Measurements from ENCODE around the gene TTC28. TPM values are rescaled to one million over a fixed set of nuclear protein-coding genes. Genes with fewer than 3 reads are reported as not detected.

Gene TTC28
- total and polyA plus RNA-seq, 2 donors (not counting 3 experiments of a cell fraction or from before 2014, with no cell fraction given): 16.5 to 51.1 TPM

- dilution Hi-C loops (cut with MboI; ENCODE audit: extremely low pct_ligation_motif_present, low sequenced_read_pairs) (no loop called here), intact Hi-C loops (cut with micrococcal nuclease) (loop anchor here (1.0 to 10.0 kb wide), 3 partner anchors 15 to 713 kb away; partner anchors contain the start of gene HSCB)
- no peaks in the 10 kb centered on the region for H3K9me3 ChIP-seq (replicated peaks; ENCODE audit: control insufficient read depth, insufficient read depth, low read length)
- ChIA-PET POLR2A (interaction anchor here (0.6 to 0.8 kb wide), 2 partner anchors 9 to 359 kb away, joined by 3 to 5 read pairs; no protein-coding TSS in a partner anchor), CTCF (interaction anchor here (2.1 to 4.1 kb wide), 3 partner anchors 10 to 83 kb away, joined by 9 to 47 read pairs (median 41); no protein-coding TSS in a partner anchor)
- H3K9me1 ChIP-seq (replicated peaks; ENCODE audit: control insufficient read depth, extremely low read depth, insufficient read depth, low read length): no peaks in the 10 kb centered on the region
- no peak overlapping the region for H3K4me3 ChIP-seq (replicated peaks in 1 of 3; ENCODE audit: insufficient read depth in 1 of 3, low read depth in 1 of 3, low read length in 3 of 3)
- no peaks in the 10 kb centered on the region for H3K79me2 ChIP-seq (ENCODE audit: control insufficient read depth, insufficient read depth, low read length)
- H3K4me1 ChIP-seq (ENCODE audit: control insufficient read depth, extremely low read depth, insufficient read depth, low read length): peaks cover 45% of the 10 kb centered on the region
- no peaks in the 10 kb centered on the region for H3K36me3 ChIP-seq (ENCODE audit: control insufficient read depth in 2 of 2, extremely low read depth in 1 of 2, insufficient read depth in 2 of 2, low read length in 2 of 2)
- peak overlapping the region; percentile 91 for H3K27ac ChIP-seq (ENCODE audit: insufficient read depth, low read depth, low read length)
- peak overlapping the region; percentile 49 for H3K9ac ChIP-seq (replicated peaks; ENCODE audit: extremely low read depth, insufficient read depth, low read length)
- peak; percentile 100 for FAIRE-seq
- BruUV-seq (replicated peaks): no TSS peak
- H2AFZ ChIP-seq (ENCODE audit: low read depth, low read length): no peak overlapping the region
- H4K20me1 ChIP-seq (replicated peaks; ENCODE audit: control insufficient read depth, extremely low read depth, insufficient read depth, low read length): no peaks in the 10 kb centered on the region
- H3K27me3 ChIP-seq (ENCODE audit: control insufficient read depth in 2 of 2, insufficient read depth in 2 of 2, low read length in 2 of 2): no peaks in the 10 kb centered on the region
- peak; percentile 98 for TF ChIP-seq POLR2AphosphoS5 (IDR thresholded peaks at IDR 0.05; ENCODE audit: insufficient read depth, low read depth, low read length)
- TF ChIP-seq MYC (IDR thresholded peaks at IDR 0.05; ENCODE audit: low read depth, low read length): peak; percentile 29
- no peak for TF ChIP-seq EZH2 (IDR thresholded peaks at IDR 0.05; ENCODE audit: borderline replicate concordance, low read depth, low read length, severe bottlenecking)
- TF ChIP-seq POLR2A (IDR thresholded peaks at IDR 0.05; ENCODE audit: low read depth, low read length): peak; percentile 71
- no peak for TF ChIP-seq CTCF (IDR thresholded peaks at IDR 0.05; ENCODE audit: extremely low read depth in 1 of 2, insufficient read depth in 1 of 2, low read depth in 1 of 2, low read length in 2 of 2)
- no peak for TF ChIP-seq MAX (IDR thresholded peaks at IDR 0.05; ENCODE audit: insufficient read depth, insufficient read length)
- TF ChIP-seq JUN (IDR thresholded peaks at IDR 0.05; ENCODE audit: borderline replicate concordance, insufficient read depth, insufficient read length, low read depth): peak; percentile 69
- TF ChIP-seq FOS (IDR thresholded peaks at IDR 0.05; ENCODE audit: borderline replicate concordance, insufficient read depth, low read length): peak; percentile 88
- no peak for TF ChIP-seq GATA2 (IDR thresholded peaks at IDR 0.05; ENCODE audit: insufficient read depth, insufficient read length, low read depth, low read length)
- H3K4me2 ChIP-seq (ENCODE audit: insufficient read depth, low read length): peak overlapping the region; percentile 27
- DNase-seq (ENCODE audit: low read depth, low spot score): peak; percentile 99
Observed at GRCh38 chr22:28029201-28029948, 650.3 kb downstream of the TTC28 start.

All from endothelial cell of umbilical vein (primary cell).